GM19438 (cell line): ENCODE measurements around the gene RTEL1.
A peak's percentile ranks its signal among the peaks of the same experiment; 100 is the strongest.
"Not testable (repeated sequence)": the region's sequence is repeated elsewhere in the genome, so short reads cannot be mapped to it uniquely, and the experiment has no call there.

ENCODE experiments used
- ATAC-seq: cut with Tn5 transposase; IDR thresholded peaks from one replicate; pipeline ENCODE4 v1.9.1; 2021; ENCODE audit warnings: low read depth; ENCODE audit not compliant: unreplicated experiment

The RTEL1 gene

DNA sequence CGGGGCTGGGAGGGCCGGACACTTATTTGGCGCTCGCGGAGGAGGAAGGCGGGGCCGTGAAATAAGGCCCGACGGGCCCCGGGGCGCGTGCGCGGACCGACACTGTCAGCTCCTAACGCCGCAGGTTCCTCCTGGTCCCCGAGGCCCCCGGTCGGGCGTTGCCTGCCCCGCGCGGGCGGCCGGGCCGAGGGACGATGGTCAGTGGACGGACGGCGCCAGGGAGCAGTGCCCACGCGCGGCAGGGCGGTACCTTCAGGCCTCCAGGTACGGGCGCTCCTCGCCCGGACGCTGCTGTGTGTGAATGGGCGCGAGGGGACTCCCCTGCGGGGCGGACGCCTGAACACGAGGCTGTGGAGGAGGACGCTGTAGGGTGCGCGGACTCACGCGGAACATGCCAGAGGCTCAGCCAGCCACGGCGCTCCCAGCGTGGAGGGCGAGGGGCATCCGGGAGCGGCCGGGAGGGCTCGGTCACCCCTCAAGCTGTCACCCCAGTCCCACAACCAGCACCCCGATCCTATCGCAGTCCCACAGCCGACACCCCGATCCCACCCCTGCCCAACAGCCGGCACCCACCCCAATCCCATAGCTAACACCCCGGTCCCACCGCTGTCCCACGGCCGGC, 30.9 kb upstream of the RTEL1 start:
- peak; percentile 75 for ATAC-seq

DNA sequence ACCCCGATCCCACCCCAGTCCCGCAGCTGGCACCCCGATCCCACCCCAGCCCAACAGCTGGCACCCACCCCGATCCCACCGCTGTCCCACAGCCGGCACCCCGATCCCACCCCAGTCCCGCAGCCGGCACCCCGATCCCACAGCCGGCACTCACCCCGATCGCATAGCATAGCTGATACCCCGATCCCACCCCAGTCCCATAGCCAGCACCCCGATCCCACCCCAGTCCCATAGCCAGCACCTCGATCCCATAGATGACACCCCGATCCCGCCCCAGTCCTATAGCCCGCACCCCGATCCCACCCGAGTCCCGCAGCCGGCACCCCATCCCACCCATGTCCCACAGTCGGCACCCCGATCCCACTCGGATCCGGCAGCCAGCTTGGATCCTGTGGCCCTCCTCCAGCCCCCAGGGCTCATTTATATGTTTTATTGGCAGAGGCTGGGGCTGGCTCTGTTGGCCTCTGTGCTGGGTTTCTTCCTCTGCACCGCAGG, 30.3 kb upstream of the RTEL1 start:
- ATAC-seq, result no peak

DNA sequence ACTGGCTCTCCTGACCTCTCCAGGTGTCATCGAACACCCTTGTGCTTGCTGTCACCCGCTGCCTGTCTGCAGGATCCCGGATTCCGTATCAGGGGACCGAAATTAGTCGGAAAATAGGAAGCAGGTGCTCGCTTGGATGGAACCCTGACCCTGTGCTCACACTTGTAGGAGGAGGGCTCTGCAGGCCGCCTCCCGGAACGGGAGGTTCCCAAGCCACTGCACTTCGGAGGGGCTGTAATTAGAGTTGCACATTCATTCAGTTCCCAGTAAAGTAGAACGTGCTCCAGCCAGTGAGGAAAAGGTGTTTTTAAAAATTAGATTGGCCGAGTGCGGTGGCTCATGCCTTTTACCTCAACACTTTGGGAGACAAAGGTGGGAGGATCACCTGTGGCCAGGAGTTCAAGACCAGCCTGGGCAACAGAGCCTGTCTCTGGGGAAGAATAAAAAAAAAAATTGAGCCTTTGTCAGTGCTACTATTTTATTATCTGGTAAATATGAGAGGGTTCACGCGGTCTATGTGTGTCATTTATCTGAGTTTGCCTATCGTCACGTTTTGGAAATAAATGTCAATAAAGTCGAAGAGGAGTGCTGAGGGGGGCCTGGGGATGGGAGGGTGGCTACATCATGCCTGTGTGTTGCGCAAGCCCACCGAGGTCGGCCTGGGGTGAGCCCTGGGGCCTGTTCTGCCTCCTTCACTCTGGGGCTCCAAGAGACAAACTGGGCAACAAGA, 29.7 kb upstream of the RTEL1 start:
- ATAC-seq, result no peak

DNA sequence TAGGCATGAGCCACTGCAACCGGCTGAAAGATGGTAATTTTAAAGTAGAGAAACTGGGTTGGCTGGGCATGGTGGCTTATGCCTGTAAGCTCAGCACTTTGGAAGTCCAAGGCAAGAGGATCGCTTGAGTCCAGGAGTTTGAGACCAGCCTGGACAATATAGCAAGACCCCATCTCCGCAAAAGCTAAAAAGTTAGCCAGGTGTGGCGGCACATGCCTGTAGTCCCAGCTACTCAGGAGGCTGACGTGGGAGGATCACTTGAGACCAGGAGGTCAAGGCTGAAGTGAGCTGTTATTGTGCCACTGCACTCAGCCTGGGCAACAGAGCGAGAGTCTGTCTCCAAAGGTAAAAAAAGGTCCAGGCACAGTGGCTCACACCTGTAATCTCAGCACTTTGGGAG, 27.2 kb upstream of the RTEL1 start:
- not testable (repeated sequence) for ATAC-seq

DNA sequence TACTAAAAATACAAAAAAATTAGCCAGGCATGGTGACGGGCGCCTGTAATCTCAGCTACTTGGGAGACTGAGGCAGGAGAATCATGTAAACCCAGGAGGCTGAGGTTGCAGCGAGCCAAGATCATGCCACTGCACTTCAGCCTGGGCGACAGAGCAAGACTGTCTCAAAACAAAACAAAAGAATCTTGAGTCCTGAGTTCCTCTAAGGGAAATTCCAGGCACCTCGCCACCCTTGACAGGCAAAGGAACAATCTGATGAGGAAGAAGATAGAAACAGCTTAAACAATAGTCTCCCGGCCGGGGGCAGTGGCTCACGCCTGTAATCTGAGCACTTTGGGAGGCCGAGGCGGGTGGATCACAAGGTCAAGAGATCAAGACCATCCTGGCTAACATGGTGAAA, 26.7 kb upstream of the RTEL1 start:
- not testable (repeated sequence) for ATAC-seq

DNA sequence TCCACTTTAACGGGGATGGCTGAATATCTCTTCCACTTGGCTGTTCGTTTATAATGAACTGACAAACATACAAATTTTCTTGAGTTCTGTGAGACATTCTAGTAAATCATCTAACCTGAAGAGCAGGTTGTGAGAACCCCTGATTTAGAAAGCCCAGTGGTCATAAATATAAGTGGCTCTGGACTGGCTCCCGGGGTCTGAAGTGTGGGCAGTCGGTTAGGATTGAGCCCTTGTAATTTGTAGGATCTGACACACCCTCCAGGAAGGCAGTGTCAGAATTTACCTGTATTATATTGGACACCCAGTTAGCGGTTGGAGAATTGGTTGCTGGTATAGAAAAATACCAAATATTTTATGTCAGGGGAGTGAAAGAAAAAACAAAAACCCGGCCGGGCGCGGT, 24.4 kb upstream of the RTEL1 start:
- no peak for ATAC-seq

DNA sequence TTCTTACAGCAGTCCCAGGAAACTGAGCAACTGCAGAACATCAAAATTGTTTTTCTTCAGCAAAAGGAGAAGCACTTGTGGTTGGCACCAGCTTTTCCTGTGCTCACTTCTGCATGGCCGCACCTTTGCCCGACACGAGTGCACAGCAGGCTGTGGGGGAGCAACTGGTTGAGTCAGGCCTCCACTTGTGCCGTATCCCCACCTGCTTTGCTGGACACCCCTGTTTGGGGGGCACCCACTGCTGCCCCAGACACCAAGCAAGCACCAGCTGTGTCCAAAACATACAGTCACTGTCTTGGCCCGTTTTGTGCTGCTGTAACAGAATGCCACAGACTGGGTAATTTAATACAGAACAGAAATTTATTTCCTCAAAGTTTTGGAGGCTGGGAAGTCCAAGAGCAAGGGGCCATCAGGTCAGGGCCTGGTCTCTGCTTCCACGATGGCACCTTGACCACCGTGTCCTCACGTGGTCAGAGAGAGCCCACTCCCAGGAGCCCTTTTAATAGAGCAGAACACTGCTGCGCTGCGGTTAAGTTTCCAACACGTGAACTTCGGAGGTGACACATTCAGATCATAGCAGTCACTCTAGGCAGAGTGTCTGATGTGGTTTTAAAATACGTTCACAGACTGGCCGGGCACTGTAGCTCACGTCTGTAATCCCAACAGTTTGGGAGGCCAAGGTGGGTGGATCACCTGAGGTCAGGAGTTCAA, 22.5 kb upstream of the RTEL1 start:
- ATAC-seq, result no peak

DNA sequence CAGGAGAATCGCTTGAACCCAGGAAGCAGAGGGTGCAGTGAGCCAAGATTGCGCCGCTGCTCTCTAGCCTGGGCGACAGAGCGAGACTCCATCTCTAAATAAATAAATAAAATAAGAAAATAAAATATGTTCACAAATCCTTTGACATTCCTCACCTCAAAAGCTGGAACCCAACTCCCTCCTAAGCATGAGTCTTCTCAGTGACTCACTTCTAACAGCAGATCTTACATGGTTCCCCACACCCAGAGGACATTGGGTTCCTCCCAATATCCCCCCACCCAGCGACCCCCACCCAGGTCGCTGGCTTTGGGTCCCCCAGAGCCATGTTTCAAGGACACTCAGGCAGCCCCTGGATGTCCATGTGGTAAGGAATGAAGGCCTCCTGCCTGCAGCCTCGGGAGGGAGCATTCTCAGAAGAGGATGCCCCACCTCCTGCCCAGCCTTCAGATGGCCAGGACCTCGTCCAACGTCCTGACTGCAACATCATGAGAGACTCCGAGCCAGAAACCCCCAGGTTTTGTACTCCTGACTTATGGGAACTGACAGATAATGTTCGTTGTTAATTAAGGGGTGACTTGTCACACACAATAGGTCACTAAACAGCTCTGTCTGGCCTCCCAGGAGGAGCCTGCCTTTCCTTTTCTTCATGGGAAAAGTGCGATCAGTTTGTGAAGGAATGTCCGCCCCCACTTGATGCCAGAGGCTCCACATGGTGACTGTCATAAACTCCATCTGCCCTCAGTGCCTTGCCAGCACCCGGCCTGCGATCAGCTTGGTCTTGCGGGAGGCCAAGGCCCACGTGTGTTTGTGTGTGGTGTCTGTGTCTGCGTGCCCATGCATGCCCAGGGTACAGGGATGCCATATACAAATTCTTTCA, 21.1 kb upstream of the RTEL1 start:
- no peak for ATAC-seq

DNA sequence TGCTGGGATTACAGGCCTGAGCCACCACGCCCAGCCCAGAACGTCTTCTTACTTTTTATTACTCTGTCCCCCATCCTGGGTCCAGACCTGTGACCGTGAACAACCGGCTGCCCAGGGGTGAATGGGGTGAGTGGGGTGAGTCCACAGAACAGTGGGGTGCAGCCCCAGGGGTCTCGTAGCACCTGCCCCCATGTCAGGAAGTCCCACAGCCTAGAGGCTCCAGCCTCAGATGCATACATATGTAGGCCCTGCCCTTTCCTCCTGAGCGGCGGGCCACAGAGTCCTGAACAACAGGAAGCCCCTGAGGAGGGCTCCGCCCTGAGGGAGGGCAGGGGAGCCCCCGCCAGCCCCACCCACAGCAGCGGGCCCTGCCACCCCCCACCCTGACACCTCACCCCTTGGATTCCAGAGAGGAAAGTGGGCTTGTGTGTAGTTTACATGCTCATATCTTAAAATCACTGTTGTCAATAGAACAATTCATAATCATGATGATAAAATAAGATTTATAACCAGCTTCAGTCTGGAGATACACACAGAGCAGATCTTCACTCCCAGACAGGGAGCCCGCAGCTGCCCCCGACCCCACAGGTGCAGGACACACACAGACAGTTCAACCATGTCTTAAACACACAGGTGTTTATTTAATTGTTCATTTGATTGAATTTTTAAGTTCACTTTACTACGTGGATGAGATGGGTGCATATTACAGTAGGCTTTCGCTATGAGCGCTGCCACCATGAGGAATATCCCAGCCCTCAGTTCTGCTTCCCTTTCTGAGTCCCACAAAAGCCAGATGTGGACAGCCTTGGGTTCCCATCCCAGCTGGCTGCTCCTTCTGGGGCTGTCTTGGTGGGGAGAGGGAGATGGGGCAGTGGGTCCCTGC, 18.8 kb upstream of the RTEL1 start:
- no peak for ATAC-seq

DNA sequence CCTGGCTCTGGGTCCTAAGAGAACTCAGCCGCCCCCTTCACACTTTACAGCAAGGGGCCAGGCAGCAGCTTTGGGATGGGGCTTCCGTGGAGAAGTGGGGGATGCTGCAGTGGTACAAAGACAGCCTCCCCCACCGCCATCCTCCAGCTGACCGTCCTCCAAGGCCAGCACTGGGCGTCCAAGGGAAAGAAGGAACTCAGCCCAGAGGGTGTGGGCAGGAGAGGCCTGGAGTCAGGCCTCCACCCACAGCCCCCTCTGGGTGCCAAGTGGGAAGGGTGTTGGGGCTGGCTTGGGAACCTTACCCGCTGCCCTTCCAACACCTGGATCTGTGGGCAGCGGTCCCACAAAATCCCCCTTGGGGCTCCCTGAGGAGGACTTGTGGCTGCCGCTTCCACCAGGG, 18.0 kb upstream of the RTEL1 start:
- ATAC-seq, result no peak

DNA sequence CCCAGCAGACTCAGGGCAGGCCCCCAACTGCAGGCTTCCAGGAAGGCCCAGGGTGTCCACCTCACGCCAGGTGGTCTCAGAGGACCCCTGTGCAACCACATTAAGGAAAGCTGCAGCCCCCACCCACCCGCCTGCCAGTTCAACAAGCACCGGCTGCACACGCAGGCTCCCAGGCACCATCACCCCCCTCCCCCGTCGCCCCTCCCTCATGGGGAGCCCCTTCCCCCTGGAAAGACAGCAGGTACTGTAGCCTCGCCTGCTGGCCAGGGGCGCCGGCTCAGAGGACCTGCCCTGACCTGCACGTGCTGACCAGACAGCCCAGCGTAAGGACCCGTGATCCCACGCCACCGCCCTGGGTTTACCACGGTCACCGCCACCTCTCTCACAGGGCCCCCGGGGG, 17.4 kb upstream of the RTEL1 start:
- ATAC-seq, result not testable (repeated sequence)

DNA sequence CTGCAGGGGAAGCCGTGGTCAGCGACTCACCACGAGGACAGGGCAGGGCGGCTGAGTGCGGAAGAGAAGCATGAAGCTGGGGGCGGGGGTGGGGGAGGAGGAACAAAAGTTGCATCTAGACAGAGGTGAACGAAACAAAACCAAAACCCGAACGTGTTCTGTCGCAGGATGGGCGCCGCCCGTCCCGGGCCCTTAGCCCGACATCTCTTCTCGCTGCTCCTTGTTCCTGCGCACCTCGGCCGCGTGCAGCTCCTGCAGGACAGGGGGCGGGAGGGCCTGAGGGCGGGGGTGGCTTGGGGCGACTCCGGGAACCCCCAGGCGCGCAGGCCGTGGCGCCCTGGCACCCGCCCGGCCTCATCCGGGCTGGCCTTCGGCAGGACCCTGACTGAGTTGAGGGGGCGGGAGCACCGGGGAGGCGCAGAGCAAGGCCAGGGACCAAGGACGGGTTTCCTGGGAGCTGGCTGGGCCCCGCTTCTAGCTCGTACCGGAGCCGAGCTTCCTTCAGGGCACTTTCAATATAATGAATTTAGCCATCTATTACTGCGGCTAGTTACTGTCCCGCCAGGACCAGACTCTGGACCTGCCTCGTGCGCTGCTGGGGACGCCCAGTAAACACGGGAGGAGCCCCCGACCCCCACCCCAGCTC, 16.8 kb upstream of the RTEL1 start:
- ATAC-seq, result no peak

DNA sequence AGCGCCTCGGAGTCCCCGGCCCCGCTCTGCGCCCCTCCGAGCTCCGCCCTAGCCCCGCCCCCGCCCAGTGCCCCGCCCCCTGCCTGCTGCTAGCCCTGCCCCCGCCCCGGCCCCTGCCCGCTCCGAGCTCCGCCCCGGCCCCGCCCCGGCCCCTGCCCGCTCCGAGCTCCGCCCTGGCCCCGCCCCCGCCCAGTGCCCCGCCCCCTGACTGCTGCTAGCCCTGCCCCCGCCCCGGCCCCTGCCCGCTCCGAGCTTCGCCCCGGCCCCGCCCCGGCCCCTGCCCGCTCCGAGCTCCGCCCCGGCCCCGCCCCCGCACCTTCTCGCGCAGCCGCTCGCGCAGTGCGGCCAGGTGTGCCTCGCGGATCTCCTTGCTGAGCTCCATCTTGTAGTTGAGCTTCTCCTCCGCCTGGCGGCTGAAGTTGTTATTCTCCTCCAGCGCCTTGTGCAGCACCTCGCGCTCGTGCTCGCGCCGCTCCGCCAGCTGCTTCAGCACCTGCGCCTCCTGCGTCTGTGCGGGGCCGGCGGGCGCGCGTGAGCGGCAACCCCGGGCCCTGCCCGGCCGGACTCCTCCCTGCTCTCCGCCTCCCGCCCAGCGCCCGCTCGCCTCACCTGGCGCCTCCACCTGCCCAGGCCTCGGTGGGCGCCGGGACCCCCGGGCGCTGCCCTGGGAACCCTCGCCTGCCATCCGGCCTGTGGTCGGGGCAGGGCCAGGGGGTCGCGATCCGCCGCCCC, 16.2 kb upstream of the RTEL1 start:
- peak; percentile 47 for ATAC-seq

DNA sequence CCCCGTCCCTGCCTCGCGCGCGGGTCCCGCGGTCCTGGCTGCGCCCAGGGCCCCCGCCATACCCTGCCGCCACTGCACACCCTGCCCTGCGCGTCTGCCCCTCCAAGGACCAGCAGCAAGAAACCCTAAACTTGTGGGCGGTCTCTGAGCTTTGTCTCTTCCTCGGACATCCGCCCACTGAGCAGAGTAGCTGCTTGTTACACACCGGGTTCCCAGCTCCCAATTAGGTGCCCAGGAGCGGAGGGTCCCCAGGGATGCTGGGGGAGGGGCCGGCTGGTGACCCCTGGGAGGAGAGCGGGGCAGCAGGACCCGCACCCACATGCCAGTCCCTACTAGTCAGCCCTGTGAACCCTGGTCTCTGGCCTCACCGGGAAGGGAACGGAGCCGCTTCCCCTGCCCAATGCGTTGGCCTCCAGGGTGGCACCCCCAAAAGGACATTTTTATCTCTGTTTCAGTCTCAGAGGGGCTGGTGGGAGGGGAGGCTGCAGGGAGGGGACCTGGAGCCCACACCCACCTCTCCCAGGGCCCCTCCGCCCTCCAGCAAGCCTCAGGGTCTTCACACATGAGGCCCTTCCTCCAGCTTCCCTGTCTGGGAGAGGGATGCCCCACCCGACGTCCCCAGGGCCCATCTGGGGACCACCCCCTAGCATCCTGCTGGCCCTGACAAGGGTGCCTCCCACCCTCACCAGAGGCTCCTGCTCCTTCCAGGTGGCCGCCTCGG, 15.4 kb upstream of the RTEL1 start:
- no peak for ATAC-seq

DNA sequence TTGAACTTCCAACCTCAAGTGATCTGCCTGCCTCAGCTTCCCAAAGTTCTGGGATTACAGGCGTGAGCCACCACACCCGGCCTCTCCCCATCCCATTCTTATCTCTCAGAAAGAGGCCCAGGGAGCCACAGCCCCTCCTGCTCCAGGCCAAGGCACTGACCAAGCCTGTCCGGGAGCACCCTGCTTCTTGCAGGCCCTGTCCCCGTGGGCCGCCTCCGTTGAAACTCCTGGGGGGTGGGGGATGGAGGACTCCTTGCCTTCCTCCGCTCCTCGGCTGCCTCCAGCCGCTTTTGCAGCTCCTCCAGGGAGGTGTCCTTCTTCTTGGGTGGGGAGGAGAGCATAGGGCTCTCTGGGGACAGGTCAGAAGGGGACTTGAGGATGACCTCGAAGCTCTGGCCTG, 14.6 kb upstream of the RTEL1 start:
- ATAC-seq, result no peak

DNA sequence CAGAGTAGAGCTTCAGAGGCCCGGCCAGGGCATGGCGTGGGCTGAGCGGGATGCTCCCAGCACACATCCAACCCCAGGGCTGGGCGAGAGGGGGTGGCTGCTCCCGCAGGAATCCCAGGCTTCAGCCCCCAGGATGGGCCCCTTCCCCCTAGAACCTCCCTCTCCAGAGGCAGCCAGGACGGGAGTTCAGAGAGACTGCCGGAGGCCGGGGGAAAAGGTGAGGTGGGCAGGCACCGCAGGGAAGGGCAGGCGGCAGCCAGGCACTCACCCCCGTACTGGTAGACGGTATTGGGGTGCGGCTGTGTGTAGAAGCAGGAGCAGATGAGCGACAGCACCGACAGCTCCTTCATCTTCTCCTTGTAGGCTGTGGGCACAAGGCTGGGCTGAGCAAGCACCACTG, 14.2 kb upstream of the RTEL1 start:
- ATAC-seq, result no peak

DNA sequence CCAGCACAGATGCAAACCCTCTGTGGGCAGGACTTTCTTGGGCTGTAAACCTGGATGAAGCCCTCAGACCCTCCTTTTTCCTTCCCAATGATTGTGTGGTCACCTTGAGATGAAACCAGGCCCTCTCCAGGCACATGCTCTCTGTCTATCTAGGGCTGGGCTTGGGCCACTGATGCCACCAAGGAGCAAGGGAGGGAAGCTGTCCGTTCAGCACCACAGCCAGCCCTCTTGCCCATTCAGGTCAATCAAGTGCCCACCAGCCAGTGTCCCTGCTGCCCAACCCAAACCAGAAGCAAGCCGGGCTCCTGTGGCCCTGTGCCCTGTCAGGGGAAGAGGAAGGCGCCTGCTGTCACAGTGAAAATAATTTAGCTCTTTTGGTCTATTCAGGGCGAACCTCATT, 12.9 kb upstream of the RTEL1 start:
- ATAC-seq, result no peak

DNA sequence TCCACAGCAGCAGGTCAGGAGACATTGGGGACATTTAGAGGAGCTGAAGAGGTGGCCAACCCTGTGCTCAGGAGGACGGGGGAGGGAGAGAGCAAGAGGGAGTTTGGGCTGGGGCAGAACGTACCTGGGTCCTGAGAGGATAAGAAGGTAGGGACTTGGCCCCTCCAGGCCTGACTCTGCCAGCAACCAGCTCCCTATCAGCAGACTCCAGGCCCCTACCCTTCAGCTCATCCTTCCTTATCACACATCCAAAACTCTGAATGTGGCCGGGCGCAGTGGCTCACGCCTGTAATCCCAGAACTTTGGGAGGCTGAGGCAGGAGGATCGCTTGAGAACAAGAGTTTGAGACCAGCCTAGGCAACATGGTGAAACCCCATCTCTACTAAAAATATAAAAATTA, 9.9 kb upstream of the RTEL1 start:
- ATAC-seq, result no peak
